H1 (cell line): Measurements from ENCODE around the gene TMEM63A. TPM values are rescaled to one million over a fixed set of nuclear protein-coding genes. Genes with fewer than 3 reads are reported as not detected.

Experiments used
- CTCF ChIA-PET: fragments of 300-600 bp; sonication (Branson Sonifier 250); formaldehyde crosslinking; loops from one replicate; lab custom pipeline; 2021; ENCODE audit not compliant: partially characterized antibody; lab: Charles Lee
- POLR2A ChIA-PET: fragments of 300-600 bp; sonication (Branson Sonifier 250); formaldehyde crosslinking; loops from one replicate; lab custom pipeline; 2021; ENCODE audit warnings: inconsistent platforms; ENCODE audit not compliant: partially characterized antibody; lab: Charles Lee
- DNase-seq, 2 experiments: peaks; one replicate each; pipeline versions ENCODE4 v3.0.0 to v3.0.0-alpha.2; 2010 to 2022; ENCODE audit warnings: low spot score in 2 of 2, low read depth in 1 of 2, mixed read lengths in 1 of 2
- FAIRE-seq: peaks from 2 replicates; lab custom pipeline; 2011; peaks lifted over from hg19 to GRCh38; lab: Jason Lieb, UNC
- H2AFZ ChIP-seq: 2 replicates; pipeline ENCODE4 v1.8.1; 2012; ENCODE audit warnings: low read length, inconsistent platforms
- H2AK5ac ChIP-seq: 2 replicates; pipeline ENCODE4 v1.6.1; 2013; ENCODE audit warnings: low read depth, low read length
- H2BK120ac ChIP-seq: replicated peaks from 2 replicates; pipeline ENCODE3; 2013; ENCODE audit warnings: low read depth, low read length, inconsistent platforms
- H2BK12ac ChIP-seq: 2 replicates; pipeline ENCODE4 v1.6.1; 2013; ENCODE audit warnings: low read depth, low read length
- H2BK15ac ChIP-seq: 2 replicates; pipeline ENCODE4 v1.6.1; 2013; ENCODE audit warnings: low read length
- H2BK20ac ChIP-seq: 2 replicates; pipeline ENCODE4 v1.6.1; 2013; ENCODE audit warnings: low read length
- H2BK5ac ChIP-seq: 2 replicates; pipeline ENCODE4 v1.6.1; 2013; ENCODE audit warnings: low read depth, low read length
- H3K14ac ChIP-seq: 2 replicates; pipeline ENCODE4 v1.6.1; 2013; ENCODE audit warnings: inconsistent platforms; ENCODE audit not compliant: insufficient read length
- H3K18ac ChIP-seq: 2 replicates; pipeline ENCODE4 v1.6.1; 2013; ENCODE audit warnings: low read length; ENCODE audit errors: extremely low read depth
- H3K23ac ChIP-seq: 2 replicates; pipeline ENCODE4 v1.6.1; 2013; ENCODE audit warnings: inconsistent platforms; ENCODE audit not compliant: insufficient read length
- H3K23me2 ChIP-seq: 2 replicates; pipeline ENCODE4 v1.6.1; 2013; ENCODE audit warnings: low read depth, low read length
- H3K27ac ChIP-seq: 2 replicates; pipeline ENCODE4 v1.6.1; 2011; ENCODE audit warnings: low read depth, low read length, inconsistent platforms
- H3K27me3 ChIP-seq, 4 experiments: replicated peaks in 1 of 4; 1 replicate in 1 of 4; 2 replicates in 3 of 4; pipeline versions ENCODE4 v1.6.1 to v1.8.1; 2011 to 2013; ENCODE audit warnings: low read length in 3 of 4, mild to moderate bottlenecking in 3 of 4, inconsistent platforms in 2 of 4, mixed read lengths in 2 of 4, moderate library complexity in 1 of 4; ENCODE audit not compliant: control insufficient read depth in 3 of 4, insufficient read depth in 3 of 4; ENCODE audit errors: extremely low read depth in 1 of 4
- H3K36me3 ChIP-seq, 4 experiments: 2 replicates each; pipeline versions ENCODE4 v1.6.1 to v1.8.1; 2011 to 2013; ENCODE audit warnings: mild to moderate bottlenecking in 4 of 4, low read length in 3 of 4, moderate library complexity in 2 of 4, control low read depth in 1 of 4, inconsistent platforms in 1 of 4; ENCODE audit not compliant: insufficient read depth in 4 of 4, control insufficient read depth in 2 of 4
- H3K4ac ChIP-seq: replicated peaks from 2 replicates; pipeline ENCODE3; 2013; ENCODE audit warnings: low read length, low read depth, mixed read lengths, inconsistent platforms; ENCODE audit not compliant: insufficient read length
- H3K4me1 ChIP-seq, 4 experiments: replicated peaks in 1 of 4; 1 replicate in 1 of 4; 2 replicates in 3 of 4; pipeline versions ENCODE4 v1.6.1 to v1.8.1; 2011 to 2013; ENCODE audit warnings: low read length in 3 of 4, inconsistent platforms in 2 of 4, mixed read lengths in 1 of 4; ENCODE audit not compliant: insufficient read depth in 4 of 4, control insufficient read depth in 3 of 4
- H3K4me2 ChIP-seq, 2 experiments: 2 replicates each; pipeline versions ENCODE4 v1.6.1 to v1.8.1; 2011 to 2013; ENCODE audit warnings: low read depth in 2 of 2, low read length in 2 of 2, control low read depth in 1 of 2, inconsistent platforms in 1 of 2, mild to moderate bottlenecking in 1 of 2; ENCODE audit not compliant: insufficient read depth in 1 of 2
- H3K4me3 ChIP-seq, 4 experiments: fragments of 200-600, 300-600 bp in 1 of 4; sonication (generic), shearing (Covaris generic), sonication (Bioruptor Twin) in 1 of 4; 2 replicates each; pipeline versions ENCODE4 v1.5.1 to v1.8.1; 2011 to 2016; ENCODE audit warnings: low read length in 4 of 4, low read depth in 3 of 4, control low read depth in 2 of 4, inconsistent platforms in 2 of 4, mild to moderate bottlenecking in 2 of 4, mixed read lengths in 1 of 4, moderate library complexity in 1 of 4; ENCODE audit not compliant: insufficient read depth in 2 of 4; ENCODE audit errors: extremely low read depth in 1 of 4
- H3K56ac ChIP-seq: replicated peaks from 2 replicates; pipeline ENCODE3; 2013; ENCODE audit warnings: low read depth, mild to moderate bottlenecking, mixed read lengths, low read length, inconsistent platforms; ENCODE audit not compliant: insufficient read length
- H3K79me1 ChIP-seq: 2 replicates; pipeline ENCODE4 v1.6.1; 2013; ENCODE audit warnings: low read depth, low read length, control low read depth
- H3K79me2 ChIP-seq, 2 experiments: 2 replicates each; pipeline versions ENCODE4 v1.6.1 to v1.8.1; 2012 to 2013; ENCODE audit warnings: low read length in 2 of 2, mild to moderate bottlenecking in 2 of 2, inconsistent platforms in 1 of 2; ENCODE audit not compliant: insufficient read depth in 2 of 2, control insufficient read depth in 1 of 2
- H3K9ac ChIP-seq, 4 experiments: replicated peaks in 1 of 4; 1 replicate in 1 of 4; 2 replicates in 3 of 4; pipeline versions ENCODE4 v1.6.1 to v1.8.1; 2011 to 2013; ENCODE audit warnings: low read depth in 3 of 4, low read length in 3 of 4, control low read depth in 2 of 4, mild to moderate bottlenecking in 2 of 4, moderate library complexity in 2 of 4, inconsistent platforms in 1 of 4; ENCODE audit errors: extremely low read depth in 1 of 4
- H3K9me3 ChIP-seq, 2 experiments: 2 replicates each; pipeline versions ENCODE4 v1.6.1 to v1.8.1; 2012 to 2013; ENCODE audit warnings: mild to moderate bottlenecking in 2 of 2, moderate library complexity in 2 of 2, control low read depth in 1 of 2, inconsistent platforms in 1 of 2, low read depth in 1 of 2, low read length in 1 of 2, mixed read lengths in 1 of 2; ENCODE audit not compliant: insufficient read depth in 2 of 2
- H4K20me1 ChIP-seq, 2 experiments: replicated peaks in 1 of 2; 2 replicates each; pipeline versions ENCODE3 to v1.8.1; 2011 to 2013; ENCODE audit warnings: inconsistent platforms in 2 of 2, low read length in 2 of 2, mild to moderate bottlenecking in 1 of 2; ENCODE audit not compliant: insufficient read depth in 2 of 2, control insufficient read depth in 1 of 2
- H4K5ac ChIP-seq: 2 replicates; pipeline ENCODE4 v1.6.1; 2013; ENCODE audit warnings: low read length, low read depth, mixed read lengths, inconsistent platforms; ENCODE audit not compliant: insufficient read length
- H4K8ac ChIP-seq: 2 replicates; pipeline ENCODE4 v1.8.0; 2013; ENCODE audit warnings: mild to moderate bottlenecking, moderate library complexity, low read length, inconsistent platforms; ENCODE audit not compliant: insufficient read depth; ENCODE audit errors: extremely low read depth
- H4K91ac ChIP-seq: replicated peaks from 2 replicates; pipeline ENCODE3; 2013; ENCODE audit warnings: low read length, mixed read lengths, inconsistent platforms; ENCODE audit not compliant: insufficient read length
- ATF2 ChIP-seq: IDR thresholded peaks from 2 replicates; pipeline ENCODE4 v1.6.1; 2012; ENCODE audit warnings: low read length, inconsistent platforms
- FOSL1 ChIP-seq: IDR thresholded peaks from 2 replicates; pipeline ENCODE4 v1.6.1; 2011; ENCODE audit warnings: mild to moderate bottlenecking, low read depth, low read length, moderate library complexity; ENCODE audit not compliant: insufficient read depth
- HDAC2 ChIP-seq, 2 experiments: fragments of 300-600 bp in 1 of 2; sonication (generic) in 1 of 2; IDR thresholded peaks; 2 replicates each; pipeline ENCODE4 v1.6.1; 2011 to 2012; ENCODE audit warnings: low read depth in 2 of 2, low read length in 2 of 2, mild to moderate bottlenecking in 2 of 2, moderate library complexity in 2 of 2, borderline replicate concordance in 1 of 2, inconsistent platforms in 1 of 2
- WGBS, 2 experiments: shearing (Covaris generic) in 1 of 2; methylation state at CpG; one replicate each; pipeline versions ENCODE4 v1.1.6 to v1.1.7; 2013 to 2015; ENCODE audit warnings: low lambda C conversion rate in 2 of 2, mixed read lengths in 2 of 2, inconsistent platforms in 1 of 2, low coverage in 1 of 2, missing lambda C conversion rate in 1 of 2; ENCODE audit not compliant: insufficient replicate concordance in 2 of 2, insufficient coverage in 1 of 2, insufficient read length in 1 of 2; ENCODE audit errors: extremely low coverage in 1 of 2, missing lambda C conversion rate in 1 of 2; 5-methylcytosine and 5-hydroxymethylcytosine counted together
- polyA plus RNA-seq, 7 experiments: library from polyadenylated mRNA; depleted of rRNA in 3 of 7; stranded (reverse) in 5 of 7; unstranded in 2 of 7; fragments of >200 nt in 5 of 7; fragments of 200-250 nt in 2 of 7; gene quantifications; 1 replicate in 5 of 7; 2 replicates in 1 of 7; 4 replicates in 1 of 7; pipeline versions ENCODE4 v1.2.1 to v1.2.3, GENCODE V29; 2011 to 2013; ENCODE audit warnings: missing spikeins in 2 of 7, mixed read lengths in 2 of 7
- total RNA-seq: library from RNA; stranded (reverse); fragmentation: NEBNext Ultra II Directional; extraction: Animal tissue kit (Norgen Biotek cat#: 25700); gene quantifications from 2 replicates; pipeline ENCODE4 v1.2.1, GENCODE V29; 2021

TMEM63A gene
- total and polyA plus RNA-seq, 2 of the 8 experiments (the other 6 are each of a cell fraction or from before 2014, with no cell fraction given), result 26.1 to 55.4 TPM

GRCh38 chr1:225871359-225872074, 10.7 kb downstream of the TMEM63A start:
- Histone ChIP-seq H3K23me2 (no peaks in the 10 kb centered on the region), H2BK20ac (no peak overlapping the region), H3K23ac (no peak overlapping the region), H2BK120ac (no peak overlapping the region), H2AFZ (no peak overlapping the region), H2AK5ac (no peak overlapping the region), H4K8ac (no peak overlapping the region; the same call in 1 of the 2 replicates), H3K9ac (no peak overlapping the region; a peak in 1 of 7 replicates), H3K36me3 (peaks cover 2 to 18% (median 5%) of the 10 kb centered on the region in 4 experiments; a peak in 5 of 8 replicates), H2BK12ac (no peak overlapping the region), H3K27me3 (no peaks in the 10 kb centered on the region), H3K79me1 (peaks cover 8% of the 10 kb centered on the region), H4K91ac (no peak overlapping the region), H3K27ac (no peak overlapping the region), H3K4me3 (no peak overlapping the region), H3K4me1 (peaks cover 0 to 3% (median 0%) of the 10 kb centered on the region in 4 experiments; a peak in 2 of 7 replicates), H3K18ac (no peak overlapping the region), H2BK15ac (no peak overlapping the region), H3K9me3 (no peaks in the 10 kb centered on the region), H2BK5ac (no peak overlapping the region), H3K79me2 (no peaks in the 10 kb centered on the region), H4K5ac (no peak overlapping the region), H4K20me1 (peaks cover 0 to 3% of the 10 kb centered on the region in 2 experiments), H3K4me2 (no peak overlapping the region), H3K56ac (no peak overlapping the region), H3K4ac (no peak overlapping the region), H3K14ac (no peak overlapping the region)
- TF ChIP-seq ATF2 (no peak), FOSL1 (no peak), HDAC2 (IDR thresholded peaks at IDR 0.05; ENCODE audit: borderline replicate concordance in 1 of 2, low read depth in 2 of 2, low read length in 2 of 2) (no peak)
- ChIA-PET CTCF (interaction anchor here (0.6 to 3.1 kb wide), 16 partner anchors 9 to 397 kb away, joined by 3 to 12 read pairs (median 4); partner anchors contain the start of gene LEFTY1), POLR2A (interaction anchor here (1.5 to 4.6 kb wide), 2 partner anchors 10 to 16 kb away, joined by 3 to 27 read pairs; partner anchors contain the start of gene TMEM63A)
- DNase-seq (no peak), FAIRE-seq (no peak)
- WGBS, 2 experiments, result 84% methylated on average over 11 of the region's 11 CpGs; no CpG with 5 or more reads in 1 of the 2 experiments
